Activated T-cell treated with anti-CD3 and anti-CD28 coated beads, Interleukin-2, amount 50 U/mL, for 4 hours (primary cell): ENCODE data around the gene ZNF470. TPM values are rescaled to one million over a fixed set of nuclear protein-coding genes. Genes with fewer than 3 reads are reported as not detected.

ENCODE experiments used
- ATAC-seq, 2 donors: fragments of 200-7000 bp; cut with Tn5 transposase; one replicate each; pipeline ENCODE4 v1.10.0; 2021
- DNase-seq: peaks from one replicate; pipeline ENCODE4 v3.0.0-alpha.2; 2020
- H3K27me3 Mint-ChIP-seq: one replicate; pipeline ENCODE4 v1.8.0; 2021; ENCODE audit warnings: low read depth, mixed read lengths
- H3K36me3 Mint-ChIP-seq: one replicate; pipeline ENCODE4 v1.8.0; 2022; ENCODE audit warnings: mixed read lengths; ENCODE audit not compliant: insufficient read depth
- H3K4me1 Mint-ChIP-seq: one replicate; pipeline ENCODE4 v1.8.0; 2021; ENCODE audit warnings: low read depth, mixed read lengths
- H3K4me3 Mint-ChIP-seq: one replicate; pipeline ENCODE4 v1.8.0; 2021; ENCODE audit warnings: mild to moderate bottlenecking, moderate library complexity, mixed read lengths
- H3K9me3 Mint-ChIP-seq: one replicate; pipeline ENCODE4 v1.8.0; 2021; ENCODE audit warnings: mixed read lengths
- total RNA-seq, 3 donors: library from RNA; stranded (reverse); gene quantifications; one replicate each; pipeline ENCODE4 v1.2.1, GENCODE V29; 2021

ZNF470 gene
- 1 to 10 TPM; 1.4 to 1.8 (median 1.7) TPM for total RNA-seq

- DNase-seq (peak; percentile 82), ATAC-seq (peak; percentile 99)
- Mint-ChIP-seq H3K4me1 (peaks cover 14% of the 10 kb centered on the region), H3K36me3 (peaks cover 41% of the 10 kb centered on the region), H3K4me3 (peak within 1 kb of the TSS; percentile 92), H3K9me3 (peaks cover 40% of the 10 kb centered on the region), H3K27me3 (no peaks in the 10 kb centered on the region)
Measured at GRCh38 chr19:56567274-56568120, at the start of gene ZNF470. Gene ZNF470, plus strand, starts transcription at chr19:56567468. Its CDS starts 2,844 bp downstream, at chr19:56570312.

- no peaks in the 10 kb centered on the region for H3K27me3 Mint-ChIP-seq
- H3K4me1 Mint-ChIP-seq = no peaks in the 10 kb centered on the region
- DNase-seq = no peak
- H3K36me3 Mint-ChIP-seq = peaks cover 5% of the 10 kb centered on the region
- ATAC-seq = no peak
- H3K4me3 Mint-ChIP-seq = no peak overlapping the region
- H3K9me3 Mint-ChIP-seq = peaks cover 68% of the 10 kb centered on the region
Measured at GRCh38 chr19:56525214-56525860, 41.9 kb upstream of the ZNF470 start.

- ATAC-seq = no peak
- Mint-ChIP-seq H3K36me3 (peaks cover 21% of the 10 kb centered on the region), H3K9me3 (peaks cover 43% of the 10 kb centered on the region), H3K27me3 (no peaks in the 10 kb centered on the region), H3K4me1 (peaks cover 18% of the 10 kb centered on the region), H3K4me3 (peak overlapping the region; percentile 88)
- no peak for DNase-seq
Measured at GRCh38 chr19:56537442-56537841, 29.8 kb upstream of the ZNF470 start.

DNA sequence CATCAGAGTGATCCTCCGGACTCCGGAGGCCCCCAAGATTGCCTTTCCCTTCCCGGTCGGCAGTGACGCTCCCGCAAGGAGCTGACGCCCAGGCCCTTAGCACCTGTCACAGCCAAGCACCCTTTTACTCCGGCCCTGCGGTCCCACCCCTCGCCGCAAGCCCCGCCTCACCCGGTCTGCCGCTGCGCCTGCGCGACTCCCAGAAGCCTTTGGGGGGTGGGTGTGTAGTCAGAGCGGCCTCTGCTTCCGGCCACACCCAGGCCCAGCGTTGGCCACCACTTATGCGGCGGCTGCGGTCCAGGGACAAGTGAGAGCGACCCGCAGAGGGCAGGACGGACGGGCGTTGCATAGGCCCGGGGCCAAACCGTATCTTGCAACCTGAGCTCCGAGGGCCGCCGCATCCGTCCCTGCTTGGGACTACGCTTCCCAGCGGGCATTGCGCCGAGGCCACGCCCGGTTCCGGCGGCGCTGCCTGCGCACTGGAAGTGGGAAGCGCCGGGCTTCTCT lies 29.0 kb upstream of the ZNF470 start:
- peak; percentile 82 for DNase-seq
- peaks cover 25% of the 10 kb centered on the region for H3K36me3 Mint-ChIP-seq
- H3K4me3 Mint-ChIP-seq = peak overlapping the region; percentile 88
- peaks cover 38% of the 10 kb centered on the region for H3K9me3 Mint-ChIP-seq
- peaks cover 18% of the 10 kb centered on the region for H3K4me1 Mint-ChIP-seq
- ATAC-seq = peak; percentile 95 to 96
- H3K27me3 Mint-ChIP-seq = no peaks in the 10 kb centered on the region

GRCh38 chr19:56538761-56539263 lies 28.5 kb upstream of the ZNF470 start, which contains the start of gene ZFP28:
Gene ZFP28, plus strand, starts transcription at chr19:56538948. Its CDS starts 71 bp downstream, at chr19:56539019.
- Mint-ChIP-seq H3K4me1 (peaks cover 18% of the 10 kb centered on the region), H3K27me3 (no peaks in the 10 kb centered on the region), H3K36me3 (peaks cover 29% of the 10 kb centered on the region), H3K9me3 (peaks cover 36% of the 10 kb centered on the region), H3K4me3 (peak within 1 kb of the TSS; percentile 88)
- ATAC-seq (peak; percentile 76 to 79), DNase-seq (no peak)

DNA sequence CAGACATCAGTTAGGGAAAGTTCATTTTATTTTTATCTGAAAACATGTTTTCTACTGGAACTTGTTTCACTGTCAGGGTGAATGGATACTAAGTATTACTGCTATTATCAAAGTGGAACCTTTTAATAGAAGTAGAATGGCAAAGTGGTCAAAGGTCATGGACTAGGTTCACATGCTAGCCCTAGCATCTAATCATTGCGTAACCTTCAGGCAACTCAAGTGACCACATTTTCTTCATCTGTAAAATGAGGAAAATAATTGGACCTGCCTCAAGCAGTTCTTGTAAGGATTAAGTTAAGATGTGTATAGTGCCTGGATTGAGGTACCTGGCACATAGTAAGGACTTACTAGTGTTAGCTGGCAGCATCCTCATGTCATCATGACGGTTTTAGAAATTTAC lies 23.5 kb upstream of the ZNF470 start:
- H3K9me3 Mint-ChIP-seq = peaks cover 48% of the 10 kb centered on the region
- H3K4me3 Mint-ChIP-seq = no peak overlapping the region
- ATAC-seq (no peak), DNase-seq (no peak)
- peaks cover 47% of the 10 kb centered on the region for H3K36me3 Mint-ChIP-seq
- H3K27me3 Mint-ChIP-seq = no peaks in the 10 kb centered on the region
- H3K4me1 Mint-ChIP-seq = peaks cover 9% of the 10 kb centered on the region

GRCh38 chr19:56547535-56547934 lies 19.7 kb upstream of the ZNF470 start:
- Mint-ChIP-seq H3K4me3 (no peak overlapping the region), H3K4me1 (no peaks in the 10 kb centered on the region), H3K27me3 (no peaks in the 10 kb centered on the region), H3K9me3 (peaks cover 51% of the 10 kb centered on the region), H3K36me3 (peaks cover 54% of the 10 kb centered on the region)
- no peak for ATAC-seq
- DNase-seq = no peak

GRCh38 chr19:56554272-56554869 lies 12.9 kb upstream of the ZNF470 start:
- no peaks in the 10 kb centered on the region for H3K27me3 Mint-ChIP-seq
- H3K4me1 Mint-ChIP-seq = no peaks in the 10 kb centered on the region
- ATAC-seq = no peak
- peaks cover 47% of the 10 kb centered on the region for H3K36me3 Mint-ChIP-seq
- H3K4me3 Mint-ChIP-seq = no peak overlapping the region
- peaks cover 60% of the 10 kb centered on the region for H3K9me3 Mint-ChIP-seq
- DNase-seq = no peak

- H3K36me3 Mint-ChIP-seq = peaks cover 17% of the 10 kb centered on the region
- DNase-seq = no peak
- H3K9me3 Mint-ChIP-seq = peaks cover 52% of the 10 kb centered on the region
- H3K4me1 Mint-ChIP-seq = peaks cover 7% of the 10 kb centered on the region
- H3K27me3 Mint-ChIP-seq = no peaks in the 10 kb centered on the region
- H3K4me3 Mint-ChIP-seq = no peak overlapping the region
- no peak for ATAC-seq
Measured at GRCh38 chr19:56562766-56563165, 4.5 kb upstream of the ZNF470 start.

DNA sequence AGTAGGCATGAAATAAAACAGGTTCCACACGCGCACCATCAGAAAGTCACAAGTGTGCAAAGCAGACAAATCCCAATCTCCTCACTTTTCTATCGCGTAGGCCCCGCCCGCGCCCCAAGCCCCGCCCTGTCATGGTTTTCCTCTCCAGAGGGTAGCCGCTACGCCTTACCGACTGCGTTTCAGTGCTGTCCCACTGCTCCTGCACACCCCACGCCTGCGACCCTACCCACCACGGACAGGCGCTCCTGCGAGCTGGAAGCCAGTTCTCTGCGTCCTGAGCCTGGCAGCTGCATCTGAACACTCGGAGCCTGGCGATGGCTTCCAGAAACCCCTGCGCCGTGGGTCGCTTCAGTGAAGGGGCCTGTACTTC lies 379 bp upstream of the ZNF470 start:
- Mint-ChIP-seq H3K4me1 (peaks cover 14% of the 10 kb centered on the region), H3K4me3 (peak overlapping the region; percentile 92), H3K36me3 (peaks cover 39% of the 10 kb centered on the region), H3K9me3 (peaks cover 39% of the 10 kb centered on the region), H3K27me3 (no peaks in the 10 kb centered on the region)
- peak; percentile 18 for DNase-seq
- peak; percentile 46 to 48 for ATAC-seq

DNA sequence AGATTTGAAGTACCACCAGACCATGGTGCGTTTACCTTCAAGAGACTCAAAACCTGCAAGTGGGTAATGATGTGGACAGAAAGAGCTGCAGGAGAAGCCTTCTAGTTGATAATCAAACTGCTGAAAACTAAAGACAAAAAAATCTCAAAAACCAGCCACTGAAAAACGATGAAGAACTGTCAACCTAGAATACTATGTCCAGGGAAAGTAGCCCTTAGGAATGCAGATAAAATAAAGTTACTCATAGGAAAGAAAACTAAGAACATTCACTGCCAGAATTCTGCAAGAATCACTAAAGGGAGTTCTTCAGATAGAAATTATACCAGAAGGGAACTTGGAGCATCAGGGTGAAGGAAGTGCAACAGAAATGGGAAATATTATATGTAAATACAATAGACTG lies 5.3 kb downstream of the ZNF470 start:
- Mint-ChIP-seq H3K9me3 (peaks cover 56% of the 10 kb centered on the region), H3K4me3 (no peak overlapping the region), H3K36me3 (peaks cover 61% of the 10 kb centered on the region), H3K4me1 (peaks cover 8% of the 10 kb centered on the region), H3K27me3 (no peaks in the 10 kb centered on the region)
- DNase-seq (no peak), ATAC-seq (no peak)

DNA sequence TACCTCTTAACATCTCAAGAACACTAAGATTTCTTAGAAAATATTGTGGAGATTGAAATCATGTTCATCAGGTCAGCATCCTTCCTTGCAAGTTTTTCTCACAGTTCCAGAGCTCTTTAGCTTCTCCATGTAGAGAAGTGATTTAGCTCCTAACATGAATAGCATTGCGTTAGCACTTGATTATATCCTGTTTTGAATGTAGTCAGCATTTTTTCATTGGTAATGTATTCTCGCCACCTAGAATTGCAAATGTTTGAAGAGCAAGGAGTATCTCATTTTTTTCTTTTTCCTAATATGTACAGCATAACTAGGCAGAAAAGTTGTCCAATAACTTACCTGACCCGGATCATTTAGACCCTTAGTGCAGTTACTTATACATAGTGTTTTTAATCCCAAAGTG lies 6.6 kb downstream of the ZNF470 start:
- Mint-ChIP-seq H3K4me1 (no peaks in the 10 kb centered on the region), H3K4me3 (no peak overlapping the region), H3K27me3 (no peaks in the 10 kb centered on the region), H3K9me3 (peaks cover 59% of the 10 kb centered on the region), H3K36me3 (peaks cover 64% of the 10 kb centered on the region)
- ATAC-seq = no peak
- DNase-seq = no peak

GRCh38 chr19:56577719-56578602 lies 10.7 kb downstream of the ZNF470 start:
- Mint-ChIP-seq H3K36me3 (peaks cover 41% of the 10 kb centered on the region), H3K9me3 (peaks cover 54% of the 10 kb centered on the region), H3K4me3 (no peak overlapping the region), H3K27me3 (no peaks in the 10 kb centered on the region), H3K4me1 (no peaks in the 10 kb centered on the region)
- DNase-seq (no peak), ATAC-seq (no peak)
